Retina (tissue), 1 donor: ENCODE results near the gene KCNG1.

Experiments used
- DNase-seq: peaks from one replicate; pipeline ENCODE4 v3.0.0-alpha.2; 2016

Gene KCNG1

DNA sequence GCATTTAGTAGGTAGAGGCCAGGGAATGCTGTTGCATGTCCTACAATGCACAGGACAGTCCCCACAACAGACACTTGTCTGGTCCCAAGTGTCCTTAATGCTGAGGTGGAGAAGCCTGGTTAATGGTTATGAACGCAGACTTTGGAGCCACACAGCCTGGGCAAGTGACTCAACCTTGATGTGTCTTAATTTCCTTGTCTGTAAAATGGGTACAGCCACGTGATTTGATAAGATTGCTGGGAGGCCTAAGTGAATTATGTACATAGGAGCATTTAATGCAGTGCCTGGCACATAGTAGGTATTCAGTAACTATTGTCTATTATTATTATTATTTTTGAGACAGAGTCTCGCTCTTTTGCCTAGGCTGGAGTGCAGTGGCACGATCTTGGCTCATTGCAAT, 11.4 kb downstream of the KCNG1 start:
- DNase-seq: no peak

DNA sequence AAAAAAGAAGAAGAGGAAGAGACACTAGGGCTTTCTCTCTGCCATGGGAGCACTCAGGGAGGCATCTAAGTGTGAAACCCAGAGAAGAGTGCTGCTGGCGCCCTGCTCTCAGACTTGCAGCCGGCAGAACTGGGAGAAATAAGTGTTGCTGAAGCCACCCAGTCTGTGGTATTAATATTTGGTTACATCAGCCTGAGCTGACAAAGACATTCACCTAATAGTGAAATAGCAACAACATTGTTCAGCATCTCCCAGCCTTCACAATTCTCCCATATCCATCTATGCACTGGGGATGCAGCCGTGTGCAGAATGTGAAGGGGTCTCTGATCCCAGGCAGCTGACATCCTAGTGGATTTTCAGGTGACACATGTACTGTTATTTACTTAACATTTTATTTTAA, 12.0 kb downstream of the KCNG1 start:
- DNase-seq: no peak

DNA sequence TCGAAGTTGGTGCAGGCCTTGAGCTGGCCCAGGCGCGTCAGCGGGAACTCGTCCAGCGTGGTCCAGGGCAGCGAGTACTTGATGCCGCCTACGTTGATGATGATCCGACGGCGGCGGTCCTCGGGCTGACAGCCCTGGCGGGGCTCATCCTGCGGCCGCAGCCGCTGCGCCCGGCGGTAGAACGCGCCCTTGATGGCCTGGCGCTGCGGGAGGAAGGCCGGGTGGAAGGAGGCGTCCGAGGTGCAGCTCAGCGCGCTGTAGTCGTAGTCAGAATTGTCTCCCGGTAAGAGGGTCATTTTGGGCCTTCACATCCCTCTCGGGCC, 12.9 kb downstream of the KCNG1 start:
- DNase-seq: no peak

DNA sequence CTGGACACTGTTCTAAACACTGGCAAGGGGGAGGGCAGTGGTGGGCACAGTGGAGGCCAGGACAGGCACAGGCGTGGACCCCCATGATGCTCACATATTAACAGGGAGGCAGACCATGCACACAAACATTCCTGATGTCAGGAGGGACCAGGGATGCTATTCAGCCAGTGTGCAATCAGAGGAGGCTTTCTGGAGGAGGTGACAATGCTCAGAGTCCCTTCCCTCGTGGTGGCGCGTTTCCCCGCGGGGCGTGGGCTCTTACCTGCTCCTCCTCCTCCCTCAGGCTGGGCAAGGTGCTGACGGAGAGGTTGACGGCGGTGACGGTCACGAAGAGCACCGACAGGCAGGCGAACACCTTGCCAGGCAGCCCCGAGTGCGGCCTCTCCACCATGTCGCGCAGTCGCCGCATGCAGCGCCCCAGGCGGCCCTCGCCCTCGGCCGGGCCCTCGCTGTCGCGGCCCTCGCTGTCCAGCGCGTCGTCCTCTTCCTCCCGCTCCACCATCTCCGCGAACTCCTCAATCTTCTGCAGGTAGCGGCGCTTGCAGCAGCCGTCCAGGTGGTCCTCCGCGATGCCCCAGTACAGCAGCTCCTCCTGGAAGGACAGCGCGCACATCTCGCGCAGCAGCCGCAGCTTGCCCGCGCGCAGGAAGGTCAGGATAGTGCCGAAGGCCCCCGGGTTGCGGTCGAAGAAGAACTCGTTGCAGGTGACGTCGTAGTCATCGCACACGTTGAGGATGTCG, 13.4 kb downstream of the KCNG1 start:
- no peak for DNase-seq

DNA sequence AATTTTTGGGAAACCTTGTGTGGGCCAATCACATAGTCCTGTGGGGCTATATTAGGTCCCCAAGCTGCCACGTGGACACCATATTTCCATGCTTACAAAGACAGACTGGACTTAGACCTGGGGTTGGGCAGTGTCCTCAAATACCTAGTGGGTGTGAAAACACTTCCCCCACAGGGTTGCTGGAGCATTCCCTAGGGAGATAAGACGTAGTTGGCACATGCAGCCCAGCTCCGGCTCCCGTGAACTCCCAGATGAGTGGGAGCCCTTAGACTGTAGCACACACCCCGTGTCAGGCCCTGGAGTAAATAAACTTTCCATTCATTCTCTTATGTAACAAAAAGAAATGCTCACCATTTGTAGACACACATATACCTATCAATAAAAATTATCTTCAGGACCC, 14.2 kb downstream of the KCNG1 start:
- no peak for DNase-seq

DNA sequence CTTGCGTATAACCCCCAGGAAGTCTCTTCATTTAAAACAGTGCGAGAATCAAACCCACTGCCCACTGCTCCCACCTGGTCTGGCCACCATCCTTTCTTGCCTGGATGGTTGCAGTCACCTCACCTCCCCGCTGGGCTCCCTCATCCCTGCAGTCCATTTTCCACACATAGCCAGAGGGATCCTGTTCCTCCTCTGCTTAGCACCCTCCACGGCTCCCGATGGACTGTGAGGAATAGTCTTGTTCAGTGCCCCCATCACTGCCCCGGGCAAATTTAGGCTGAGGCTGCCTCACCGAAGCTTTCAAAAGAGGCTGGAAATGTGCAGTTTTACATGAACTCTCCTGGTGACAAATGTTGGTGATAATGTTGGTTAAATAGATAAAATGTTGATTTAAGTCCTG, 17.7 kb downstream of the KCNG1 start:
- DNase-seq: no peak

DNA sequence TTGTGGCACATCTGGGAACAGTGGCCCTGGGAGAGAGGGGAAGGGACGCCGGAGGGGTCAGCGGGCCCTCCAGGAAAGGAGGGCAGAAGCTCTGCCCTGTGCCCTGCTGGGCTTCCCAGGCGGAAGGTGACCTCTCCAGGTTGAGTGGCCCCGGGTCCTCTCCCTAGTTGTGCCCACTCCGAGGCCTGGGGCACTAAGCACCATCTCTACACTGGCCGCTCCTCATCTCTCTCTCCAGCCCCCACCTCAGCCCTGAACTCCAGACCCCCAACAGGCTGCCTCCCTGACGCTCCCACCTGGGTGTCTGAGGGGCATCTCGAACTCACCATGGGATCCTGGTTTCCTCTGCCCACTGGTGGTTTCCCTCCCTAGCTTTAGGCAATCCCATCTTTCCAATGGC, 18.1 kb downstream of the KCNG1 start:
- DNase-seq: no peak

DNA sequence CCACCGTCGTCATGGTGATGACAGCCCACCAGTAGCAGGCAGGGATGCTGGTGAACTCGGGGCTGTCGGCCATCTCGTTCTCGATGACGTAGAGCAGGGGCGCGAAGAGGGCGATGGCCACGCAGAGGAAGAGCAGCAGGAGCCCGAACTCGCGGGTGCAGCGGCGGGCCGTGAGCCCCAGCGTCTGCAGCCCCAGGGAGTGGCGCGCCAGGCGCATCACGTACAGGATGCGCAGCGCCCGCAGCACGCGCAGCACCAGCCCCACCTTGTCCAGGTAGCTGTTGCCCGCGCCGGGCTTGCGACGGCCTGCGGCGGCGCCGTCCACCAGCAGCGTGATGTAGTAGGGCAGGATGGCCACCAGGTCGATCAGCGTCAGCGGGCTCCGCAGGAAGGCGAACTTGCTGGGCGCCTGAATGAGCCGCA, 18.6 kb downstream of the KCNG1 start:
- DNase-seq: no peak

DNA sequence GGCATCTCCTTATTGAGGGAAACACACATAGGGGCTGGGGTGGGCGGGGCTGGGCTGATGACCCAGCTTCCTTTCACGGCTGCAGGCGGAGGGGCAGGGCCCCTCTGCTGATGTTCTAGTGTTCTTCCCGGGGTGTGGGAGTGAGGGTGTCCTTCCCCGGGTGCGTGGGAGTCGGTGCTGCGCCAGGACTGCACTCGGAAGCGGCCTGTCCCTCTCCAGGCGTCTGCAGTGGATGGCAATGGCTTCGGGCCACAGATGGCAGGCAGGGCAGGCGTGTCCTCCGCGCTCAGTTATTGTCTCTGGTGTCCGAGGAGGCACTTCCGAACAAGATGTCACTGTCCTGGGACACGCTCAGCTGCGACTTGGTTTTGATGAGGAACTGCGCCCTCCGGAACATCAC, 19.2 kb downstream of the KCNG1 start:
- DNase-seq: no peak

DNA sequence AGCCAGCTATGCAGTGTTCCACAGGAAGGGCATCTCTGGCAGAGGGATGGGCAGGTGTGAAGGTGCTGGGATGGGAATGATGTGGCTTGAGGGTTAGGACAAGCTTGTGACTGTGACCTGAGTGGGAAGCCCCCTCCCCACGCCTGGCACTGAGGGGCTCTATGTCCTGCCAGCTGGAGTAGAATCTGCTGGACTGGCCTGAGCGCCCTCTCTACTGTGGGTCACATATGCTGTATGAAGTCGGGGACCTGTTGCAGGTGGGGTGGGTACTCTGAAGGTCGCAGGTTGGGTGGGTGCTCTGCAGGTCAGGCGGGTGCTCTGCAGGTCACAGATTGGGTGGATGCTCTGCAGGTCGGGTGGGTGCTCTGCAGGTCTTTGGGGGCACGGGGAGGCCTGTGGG, 20.3 kb downstream of the KCNG1 start:
- DNase-seq: no peak

DNA sequence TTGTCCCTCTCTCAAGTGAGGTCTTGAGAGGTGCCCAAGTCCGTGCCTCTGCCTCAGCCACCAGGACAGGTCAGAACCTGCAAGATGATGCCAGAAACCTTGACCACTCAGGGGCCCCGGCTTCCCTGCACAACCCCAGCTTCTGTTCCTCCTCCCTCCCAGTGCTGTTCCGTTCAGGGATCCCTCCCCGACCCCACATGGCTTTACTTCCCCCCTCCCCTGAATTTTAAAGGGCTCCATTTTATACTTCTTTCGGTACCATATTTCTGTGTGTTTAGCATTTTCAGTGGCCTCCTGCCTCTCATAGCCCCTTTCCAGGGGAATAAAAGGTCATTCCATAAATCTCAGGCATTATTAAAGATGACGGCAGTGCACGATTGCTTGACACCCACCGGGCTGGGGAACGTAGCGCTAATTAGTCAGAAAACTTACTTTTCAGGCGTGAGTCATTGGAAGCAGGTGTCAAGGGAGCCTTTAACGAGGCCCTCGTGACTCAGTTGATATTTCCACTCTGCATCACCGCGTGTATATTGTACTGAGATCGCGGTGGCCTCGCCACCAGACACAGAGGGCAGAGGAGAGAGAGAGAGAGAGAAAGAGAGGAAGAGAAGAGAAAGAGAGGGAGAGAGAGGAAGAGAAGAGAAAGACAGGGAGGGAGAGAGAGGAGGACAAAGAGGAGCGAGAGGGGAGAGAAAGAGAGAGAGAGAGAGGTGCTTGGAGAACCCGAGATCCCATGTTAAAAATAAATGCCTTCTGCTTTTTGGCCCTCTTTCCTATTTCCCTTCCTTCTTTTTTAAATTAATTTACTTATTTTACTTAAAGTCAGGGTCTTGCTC, 21.3 kb downstream of the KCNG1 start:
- DNase-seq: no peak

DNA sequence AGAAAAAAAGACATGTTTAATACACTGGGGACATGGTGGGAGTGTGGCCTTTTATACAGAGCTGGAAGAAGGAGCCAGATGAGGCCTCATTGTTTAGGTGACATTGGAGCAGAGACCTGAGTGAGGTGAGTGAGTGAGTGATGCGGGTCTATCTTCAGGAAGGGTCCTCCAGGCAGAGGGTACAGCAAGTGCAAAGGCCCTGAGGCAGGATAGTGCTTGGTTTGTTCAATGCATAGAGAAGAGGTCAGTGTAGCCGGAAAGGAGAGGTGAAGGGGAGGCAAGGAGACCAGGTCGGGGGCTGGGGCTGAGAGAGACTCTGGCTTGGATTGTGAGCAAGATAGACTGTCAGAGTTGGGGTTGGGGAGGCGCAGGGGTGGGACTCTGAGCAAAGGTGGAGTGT, 23.6 kb downstream of the KCNG1 start:
- DNase-seq: no peak

DNA sequence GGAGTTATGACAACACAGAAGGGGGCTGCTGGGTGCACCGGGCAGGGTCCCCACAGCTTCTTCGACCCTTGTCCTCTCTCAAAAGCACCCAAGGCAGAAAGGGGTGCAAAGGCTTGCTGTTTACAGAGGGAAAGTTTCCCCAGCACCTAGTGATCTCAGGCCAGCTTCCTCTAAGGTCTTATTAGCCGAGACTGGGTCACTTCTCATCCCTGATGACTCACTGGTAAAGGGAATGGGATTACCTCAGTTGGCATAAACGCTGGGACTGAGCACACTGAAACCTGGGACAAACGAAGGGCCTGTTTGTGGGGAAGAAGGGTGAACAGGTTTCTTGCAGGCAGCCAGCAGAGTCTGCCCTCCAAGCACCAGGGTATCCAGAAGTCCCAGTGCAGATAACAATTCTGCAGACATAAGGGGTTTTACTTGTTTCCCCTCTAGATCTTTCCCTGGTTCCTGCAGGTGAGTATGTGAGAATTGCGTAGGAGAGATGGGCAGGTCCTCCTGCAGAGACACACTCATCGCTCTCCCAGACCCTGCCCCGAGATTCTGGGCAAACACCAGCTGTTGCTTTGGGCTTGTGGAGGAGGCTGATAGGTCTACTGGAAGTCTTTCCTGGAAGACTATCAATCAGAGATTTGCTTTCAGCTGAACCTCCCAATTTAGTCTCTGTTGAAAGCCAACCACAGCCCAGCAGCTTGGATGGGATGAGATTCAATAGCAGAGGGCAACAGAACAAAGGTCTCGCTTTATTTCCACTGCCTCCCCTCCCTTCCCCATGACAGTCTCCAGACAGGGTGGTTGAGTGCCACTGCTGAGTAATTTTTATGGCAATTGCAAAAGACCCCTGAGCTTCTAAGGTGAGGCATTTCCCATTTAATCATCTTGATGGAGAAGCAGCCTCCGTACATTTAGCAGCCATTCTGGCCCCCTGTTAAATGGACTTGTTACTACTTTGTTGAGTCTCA, 25.7 kb downstream of the KCNG1 start:
- no peak for DNase-seq

DNA sequence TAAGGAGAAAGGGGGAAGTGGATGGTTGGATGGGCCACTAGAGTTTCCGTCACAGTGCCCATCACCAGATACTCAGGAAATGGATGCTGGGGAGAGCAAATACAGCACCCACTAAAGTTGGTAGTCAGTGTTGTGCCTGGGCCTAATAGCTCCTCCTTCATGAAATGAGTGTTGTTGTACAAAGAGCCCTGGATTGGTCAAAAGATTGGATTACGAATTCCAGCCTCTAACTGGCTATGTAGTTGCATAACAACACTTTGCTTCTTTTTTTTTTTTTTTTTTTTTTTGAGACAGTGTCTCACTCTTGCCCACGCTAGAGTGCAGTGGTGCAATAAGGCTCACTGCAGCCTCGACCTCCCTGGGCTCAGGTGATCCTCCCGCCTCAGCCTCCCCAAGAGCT, 27.4 kb downstream of the KCNG1 start:
- no peak for DNase-seq

DNA sequence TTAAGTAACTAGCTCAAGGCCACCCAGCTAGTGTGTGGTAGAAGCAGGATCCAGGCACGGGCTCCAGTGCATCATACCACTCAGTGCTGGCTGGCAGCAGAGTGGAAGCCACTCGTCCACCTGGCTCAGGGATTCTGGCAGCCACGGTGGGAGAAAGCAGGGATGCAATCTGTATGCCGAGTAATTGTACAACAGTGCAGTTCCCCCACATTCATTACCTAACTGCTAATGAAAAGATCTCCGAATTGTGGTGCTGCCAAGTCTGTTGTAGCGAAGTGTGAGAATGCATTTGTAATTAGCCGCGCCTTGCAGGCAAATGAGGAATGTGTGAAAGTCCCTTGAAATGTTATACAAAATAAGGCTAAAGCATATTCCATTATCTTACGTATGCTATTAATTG, 29.0 kb downstream of the KCNG1 start:
- DNase-seq: no peak

DNA sequence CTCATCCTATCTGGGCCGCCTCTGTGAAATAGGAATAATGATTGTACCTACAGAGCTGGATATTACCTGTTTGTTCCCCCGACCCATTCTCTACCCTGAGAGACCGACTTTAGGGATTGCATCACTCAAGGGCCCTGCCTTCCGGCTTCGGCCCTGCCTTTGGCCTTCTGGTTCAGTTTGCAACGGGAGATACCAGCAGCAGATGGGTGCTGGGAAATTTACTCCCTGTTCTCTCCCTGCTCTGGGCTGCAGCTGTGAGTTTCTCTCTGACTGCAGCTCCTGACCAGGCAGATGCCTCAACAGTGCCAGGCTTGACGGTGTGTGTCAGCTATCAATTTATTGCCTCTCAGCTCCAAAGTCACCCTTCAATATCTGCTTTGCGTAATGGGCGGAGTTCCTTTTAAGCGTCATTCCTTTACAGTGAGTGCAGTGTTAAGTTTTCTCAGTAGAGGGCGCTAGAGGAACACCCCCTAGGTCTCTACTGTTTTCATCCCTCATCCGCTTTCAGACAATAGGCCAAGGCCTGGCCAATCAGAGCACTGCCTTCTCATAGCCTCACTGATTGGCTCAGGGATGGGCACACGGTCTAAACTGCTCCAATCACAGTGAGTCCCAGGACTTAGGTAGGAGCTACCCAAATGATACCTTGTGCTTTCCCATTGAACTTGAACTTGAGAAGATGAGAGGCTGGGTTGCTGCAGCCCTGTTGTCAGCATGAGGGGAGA, 30.0 kb downstream of the KCNG1 start:
- peak; percentile 55 for DNase-seq

DNA sequence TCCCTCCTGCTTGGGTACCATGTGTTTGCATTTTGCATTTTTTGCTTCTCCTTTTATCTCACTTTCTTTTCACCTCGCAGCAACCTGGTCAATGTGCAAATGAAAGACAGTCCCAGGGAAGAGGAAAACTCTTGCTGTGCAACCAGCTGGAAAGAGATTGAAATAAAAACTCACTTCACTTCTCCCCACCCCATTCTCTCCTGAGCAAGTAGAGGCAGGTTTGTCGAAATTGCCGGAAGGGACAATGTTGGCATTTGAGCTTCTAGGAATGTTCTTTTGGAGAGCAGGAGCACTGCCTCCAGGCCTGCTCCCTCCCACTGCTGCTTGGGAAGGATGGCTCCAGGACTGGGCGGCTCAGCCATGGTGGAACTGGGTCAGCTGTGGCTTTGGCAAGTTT, 30.6 kb downstream of the KCNG1 start:
- DNase-seq: no peak

DNA sequence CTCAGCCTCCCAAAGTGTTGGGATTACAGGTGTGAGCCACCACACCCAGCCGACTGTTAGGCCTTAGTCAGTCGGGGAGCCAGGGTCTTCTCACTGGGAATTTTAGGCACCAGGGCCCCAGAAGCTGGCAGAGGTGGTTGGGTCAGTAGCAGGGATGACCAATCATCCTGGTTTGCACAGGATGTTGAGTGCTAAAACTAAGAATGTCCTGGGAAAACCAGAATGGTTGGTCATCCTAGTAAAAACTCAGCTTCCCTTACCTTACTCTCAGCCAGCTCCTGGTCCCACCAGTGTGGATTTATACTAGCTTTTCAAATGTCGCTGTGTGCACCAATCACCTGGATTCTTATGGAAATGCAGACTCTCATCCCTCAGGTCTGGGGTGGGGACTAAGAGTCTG, 31.8 kb downstream of the KCNG1 start:
- no peak for DNase-seq

DNA sequence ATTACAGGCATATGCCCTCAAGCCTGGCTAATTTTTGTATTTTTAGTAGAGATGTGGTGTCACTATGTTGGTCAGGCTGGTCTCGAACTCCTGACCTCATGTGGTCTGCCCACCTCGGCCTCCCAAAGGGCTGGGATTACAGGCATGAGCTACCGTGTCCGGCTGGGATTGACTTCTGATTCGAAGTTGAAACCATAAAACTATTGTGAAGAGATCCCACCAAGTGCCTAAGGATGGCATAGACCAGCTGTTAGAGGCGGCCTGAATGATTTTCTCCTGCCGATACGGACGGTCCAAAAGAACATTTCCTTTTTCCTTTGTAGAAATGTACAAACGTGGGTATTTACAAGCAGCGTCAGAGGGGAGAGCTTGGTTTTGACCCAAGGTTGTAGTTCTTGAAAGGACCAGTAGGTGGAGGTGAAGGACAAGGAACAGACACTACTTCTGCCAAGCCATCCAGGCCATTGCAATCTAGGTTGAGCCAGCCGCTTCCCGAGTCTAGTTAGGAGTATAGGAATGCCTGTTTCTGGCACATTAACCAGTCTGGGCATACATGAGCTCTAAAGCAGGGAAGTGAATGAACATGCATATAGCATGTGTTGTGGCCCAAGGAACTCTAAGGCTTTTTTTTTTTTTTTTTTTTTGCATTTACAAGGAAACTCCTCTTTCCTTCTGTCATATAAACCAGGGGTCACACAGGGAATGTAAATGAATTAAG, 35.3 kb downstream of the KCNG1 start:
- peak; percentile 84 for DNase-seq

DNA sequence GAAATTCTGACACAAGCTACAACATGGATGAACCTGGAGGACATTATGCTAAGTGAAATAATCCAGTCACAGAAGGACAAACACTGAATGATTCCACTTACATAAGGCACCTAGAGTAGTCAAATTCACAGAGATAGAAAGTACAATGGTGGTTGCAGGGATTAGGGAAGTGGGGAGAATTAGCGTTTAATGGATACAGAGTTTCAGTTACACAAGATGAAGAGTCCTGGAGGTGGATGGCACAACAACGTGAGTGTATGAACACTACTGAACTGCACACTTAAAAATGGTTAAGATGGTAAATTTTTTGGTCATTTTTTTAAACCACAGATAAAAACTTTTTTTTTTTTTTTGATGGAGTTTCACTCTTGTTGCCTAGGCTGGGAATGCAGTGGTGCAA, 39.6 kb downstream of the KCNG1 start:
- DNase-seq: no peak

DNA sequence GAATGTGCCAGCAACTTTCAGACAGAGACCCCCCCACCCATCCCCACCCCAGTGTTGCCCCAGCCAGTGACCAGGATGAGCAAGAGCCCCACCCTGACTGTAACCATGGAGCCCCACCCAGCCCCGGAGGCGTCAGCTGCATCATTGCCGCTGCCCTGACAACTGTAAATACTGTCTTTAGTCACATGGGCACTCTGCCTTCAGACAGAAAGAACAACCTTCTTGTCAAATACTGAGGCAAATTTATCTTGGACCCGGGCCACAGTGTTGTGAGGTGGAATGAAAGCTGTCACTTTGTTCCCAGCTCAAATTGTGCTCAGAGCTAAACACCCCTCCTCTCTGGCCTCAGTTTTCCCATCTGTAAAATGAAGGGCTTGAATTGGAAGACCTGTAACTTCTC, 40.5 kb downstream of the KCNG1 start:
- no peak for DNase-seq

DNA sequence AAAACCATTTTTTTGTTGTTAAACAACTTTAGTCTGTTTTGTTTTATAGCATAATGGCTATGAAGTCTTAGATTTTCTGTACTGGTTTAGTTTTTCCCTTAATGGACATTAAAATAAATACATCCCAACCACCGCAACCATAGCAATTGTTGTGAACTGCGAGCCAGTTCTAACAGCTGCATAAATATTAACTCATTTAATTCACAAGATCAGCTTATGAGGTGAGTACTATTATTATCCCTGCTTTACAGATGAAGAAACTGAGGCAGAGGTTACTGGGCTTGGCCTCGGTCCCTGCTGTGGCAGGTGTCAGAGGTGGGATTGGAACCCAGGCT, 41.2 kb downstream of the KCNG1 start:
- DNase-seq: no peak
